Measurements from ENCODE around the gene SEC24C.
"Not testable (repeated sequence)": the region's sequence is repeated elsewhere in the genome, so short reads cannot be mapped to it uniquely, and the experiment has no call there.

Gene SEC24C

DNA sequence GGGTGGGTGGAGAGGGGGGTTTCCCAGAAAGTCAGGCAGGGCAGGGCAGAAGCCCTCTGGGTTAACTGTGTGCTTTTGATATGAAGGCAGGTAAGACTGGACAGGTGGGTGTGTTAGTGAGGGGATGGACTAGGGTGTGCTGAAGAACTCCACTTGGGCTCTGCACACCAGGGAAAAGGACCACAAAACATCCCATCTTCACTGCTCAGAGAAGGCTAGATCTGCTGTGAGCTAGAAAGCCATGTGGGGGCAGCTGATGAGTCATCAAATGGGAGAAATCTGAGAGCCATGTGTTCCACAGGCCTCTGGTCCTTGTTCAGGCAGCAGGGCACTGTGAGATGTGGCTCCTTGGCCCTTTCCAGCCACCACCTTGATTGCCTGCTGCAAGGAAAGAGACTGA, 36.5 kb upstream of the SEC24C start:
- H3K36me3 ChIP-seq (replicated peaks; ENCODE audit: low read depth, low read length); H3K4me1 ChIP-seq (ENCODE audit: low read length); H3K27ac ChIP-seq (ENCODE audit: low read length); H3K9ac ChIP-seq (ENCODE audit: low read length); H3K27me3 ChIP-seq (ENCODE audit: low read depth, low read length); H2AFZ ChIP-seq (ENCODE audit: low read depth, low read length); H3K4me2 ChIP-seq (ENCODE audit: low read length); H3K4me3 ChIP-seq (ENCODE audit: low read length); H3K79me2 ChIP-seq (ENCODE audit: low read length); H3K9me3 ChIP-seq (ENCODE audit: insufficient read depth, low read length); H4K20me1 ChIP-seq (ENCODE audit: insufficient read depth, low read length): not testable (repeated sequence)

DNA sequence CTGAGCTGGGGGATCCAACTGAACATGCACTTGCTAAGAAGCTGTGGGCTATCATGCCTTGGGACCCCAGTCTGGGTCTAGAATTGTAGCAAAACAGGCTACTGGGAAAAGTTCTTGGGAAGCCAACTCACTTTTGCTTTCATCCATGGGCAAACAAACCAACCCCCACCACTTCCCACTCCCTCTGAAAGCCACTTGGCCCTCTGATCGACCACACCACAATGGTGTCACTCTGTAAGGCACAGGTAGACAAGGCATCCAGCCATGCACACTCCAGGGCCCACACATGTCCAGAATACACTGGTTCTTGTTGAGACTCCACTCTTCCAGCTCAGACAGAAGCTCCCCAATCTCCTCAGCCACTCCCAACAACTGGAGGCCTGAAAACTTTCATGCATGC, 36.0 kb upstream of the SEC24C start:
- not testable (repeated sequence) for H3K9me3 ChIP-seq (ENCODE audit: insufficient read depth, low read length); H4K20me1 ChIP-seq (ENCODE audit: insufficient read depth, low read length); H3K27ac ChIP-seq (ENCODE audit: low read length); H3K36me3 ChIP-seq (replicated peaks; ENCODE audit: low read depth, low read length); H3K4me1 ChIP-seq (ENCODE audit: low read length); H2AFZ ChIP-seq (ENCODE audit: low read depth, low read length); H3K4me3 ChIP-seq (ENCODE audit: low read length); H3K4me2 ChIP-seq (ENCODE audit: low read length); H3K27me3 ChIP-seq (ENCODE audit: low read depth, low read length); H3K79me2 ChIP-seq (ENCODE audit: low read length); H3K9ac ChIP-seq (ENCODE audit: low read length)

DNA sequence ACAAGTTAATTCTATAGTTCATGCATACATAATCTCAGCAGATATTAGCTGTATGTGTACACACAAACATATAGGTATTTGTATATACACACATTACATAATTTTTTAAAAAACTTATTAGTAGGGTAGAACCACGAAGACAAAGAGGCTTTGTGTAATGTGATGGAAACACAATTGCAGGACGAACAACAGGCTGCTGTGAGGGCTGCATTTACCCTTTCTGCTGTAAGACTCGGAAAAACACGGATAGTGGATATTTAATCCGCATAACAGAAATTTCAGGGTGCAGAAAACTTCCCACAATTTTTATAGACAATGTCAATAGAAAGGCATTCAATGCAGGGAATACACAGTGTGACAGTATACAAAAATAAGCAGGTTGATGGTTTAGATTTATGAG, 32.5 kb upstream of the SEC24C start:
- not testable (repeated sequence) for H3K4me1 ChIP-seq (ENCODE audit: low read length); H3K9ac ChIP-seq (ENCODE audit: low read length); H3K4me3 ChIP-seq (ENCODE audit: low read length); H4K20me1 ChIP-seq (ENCODE audit: insufficient read depth, low read length); H3K4me2 ChIP-seq (ENCODE audit: low read length); H3K27me3 ChIP-seq (ENCODE audit: low read depth, low read length); H3K9me3 ChIP-seq (ENCODE audit: insufficient read depth, low read length); H2AFZ ChIP-seq (ENCODE audit: low read depth, low read length); H3K36me3 ChIP-seq (replicated peaks; ENCODE audit: low read depth, low read length); H3K79me2 ChIP-seq (ENCODE audit: low read length); H3K27ac ChIP-seq (ENCODE audit: low read length)

DNA sequence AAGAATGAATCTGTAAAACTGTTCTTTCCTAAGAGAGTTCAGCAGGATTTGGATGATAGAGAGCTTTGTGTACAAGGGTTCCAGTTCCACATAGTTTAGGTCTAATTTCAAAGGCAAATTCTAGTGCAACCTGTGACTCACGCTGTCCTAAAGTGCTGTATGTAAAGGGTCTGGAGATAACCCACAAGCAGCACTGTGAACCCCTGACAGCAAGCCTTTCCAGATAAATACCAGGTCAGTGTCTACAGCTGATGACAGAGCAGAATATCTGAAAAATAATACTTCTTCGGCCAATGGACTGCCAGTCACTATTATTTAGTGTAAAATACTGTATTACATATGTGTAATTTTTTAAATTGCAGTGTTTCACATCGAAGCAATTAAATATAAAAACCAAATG, 30.3 kb upstream of the SEC24C start:
- not testable (repeated sequence) for H3K9ac ChIP-seq (ENCODE audit: low read length)

DNA sequence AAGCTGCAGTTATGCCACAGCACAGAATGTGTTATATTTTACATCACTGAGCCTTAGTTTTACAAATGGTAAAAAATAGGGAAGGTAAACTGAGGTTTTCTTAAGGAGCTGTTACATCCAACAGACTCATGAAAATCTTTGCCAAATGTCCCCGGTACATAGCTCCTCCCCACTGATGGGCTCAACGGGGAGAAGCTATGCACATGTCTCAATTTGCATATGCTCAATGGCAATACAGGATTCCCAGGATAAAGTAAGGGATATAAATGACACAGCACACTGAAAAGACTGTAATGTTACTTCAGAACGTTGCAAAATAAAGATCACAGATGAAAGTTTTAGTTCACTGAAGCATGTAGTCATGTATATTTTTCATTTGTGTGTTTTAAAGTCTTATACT, 29.7 kb upstream of the SEC24C start:
- H3K4me3 ChIP-seq (ENCODE audit: low read length); H3K4me2 ChIP-seq (ENCODE audit: low read length); H3K9ac ChIP-seq (ENCODE audit: low read length); H3K36me3 ChIP-seq (replicated peaks; ENCODE audit: low read depth, low read length); H3K27ac ChIP-seq (ENCODE audit: low read length); H3K79me2 ChIP-seq (ENCODE audit: low read length); H4K20me1 ChIP-seq (ENCODE audit: insufficient read depth, low read length); H3K27me3 ChIP-seq (ENCODE audit: low read depth, low read length); H3K9me3 ChIP-seq (ENCODE audit: insufficient read depth, low read length); H2AFZ ChIP-seq (ENCODE audit: low read depth, low read length); H3K4me1 ChIP-seq (ENCODE audit: low read length): not testable (repeated sequence)

More for the DNA sequence above, 30.3 kb upstream of the SEC24C start:
- H3K4me2 ChIP-seq (ENCODE audit: low read length); H3K27me3 ChIP-seq (ENCODE audit: low read depth, low read length); H4K20me1 ChIP-seq (ENCODE audit: insufficient read depth, low read length); H3K27ac ChIP-seq (ENCODE audit: low read length); H2AFZ ChIP-seq (ENCODE audit: low read depth, low read length); H3K36me3 ChIP-seq (replicated peaks; ENCODE audit: low read depth, low read length); H3K4me1 ChIP-seq (ENCODE audit: low read length); H3K4me3 ChIP-seq (ENCODE audit: low read length); H3K79me2 ChIP-seq (ENCODE audit: low read length); H3K9me3 ChIP-seq (ENCODE audit: insufficient read depth, low read length): not testable (repeated sequence)

DNA sequence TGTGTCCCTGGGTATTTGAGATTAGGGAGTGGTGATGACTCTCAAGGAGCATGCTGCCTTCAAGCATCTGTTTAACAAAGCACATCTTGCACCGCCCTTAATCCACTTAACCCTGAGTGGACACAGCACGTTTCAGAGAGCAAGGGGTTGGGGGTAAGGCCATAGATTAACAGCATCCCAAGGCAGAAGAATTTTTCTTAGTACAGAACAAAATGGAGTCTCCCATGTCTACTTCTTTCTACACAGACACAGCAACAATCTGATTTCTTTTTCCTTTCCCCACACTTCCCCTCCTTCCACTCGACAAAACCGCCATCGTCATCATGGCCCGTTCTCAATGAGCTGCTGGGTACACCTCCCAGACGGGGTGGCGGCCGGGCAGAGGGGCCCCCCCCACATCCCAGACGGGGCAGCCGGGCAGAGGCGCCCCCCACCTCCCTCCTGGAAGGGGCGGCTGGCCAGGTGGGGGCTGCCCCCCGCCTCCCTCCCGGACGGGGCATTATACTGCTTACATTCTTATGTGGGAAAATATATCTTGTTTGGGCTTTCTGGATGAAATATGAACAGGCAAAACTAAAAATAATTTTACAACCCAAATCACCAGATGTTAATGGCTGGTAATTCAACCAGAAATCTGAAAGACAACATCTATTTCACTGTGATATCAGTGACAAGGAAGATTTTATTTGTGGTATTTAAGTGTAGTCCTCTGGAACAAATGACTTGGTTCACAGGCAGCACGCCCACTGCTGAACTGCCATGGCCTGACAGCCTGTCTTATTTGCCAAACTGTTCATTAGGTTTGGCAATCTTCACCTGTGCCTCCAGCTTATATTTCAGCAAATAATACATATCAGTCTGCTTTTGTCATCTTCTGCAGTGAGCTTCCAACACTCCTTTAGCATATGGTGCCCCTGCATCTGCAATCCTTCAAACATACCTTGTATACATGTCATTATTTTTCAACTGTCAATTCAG, 28.7 kb upstream of the SEC24C start:
- not testable (repeated sequence) for H3K27me3 ChIP-seq (ENCODE audit: low read depth, low read length); H3K36me3 ChIP-seq (replicated peaks; ENCODE audit: low read depth, low read length); H3K4me1 ChIP-seq (ENCODE audit: low read length); H3K79me2 ChIP-seq (ENCODE audit: low read length); H3K9ac ChIP-seq (ENCODE audit: low read length); H3K4me3 ChIP-seq (ENCODE audit: low read length); H2AFZ ChIP-seq (ENCODE audit: low read depth, low read length); H3K9me3 ChIP-seq (ENCODE audit: insufficient read depth, low read length); H3K4me2 ChIP-seq (ENCODE audit: low read length); H4K20me1 ChIP-seq (ENCODE audit: insufficient read depth, low read length); H3K27ac ChIP-seq (ENCODE audit: low read length)

DNA sequence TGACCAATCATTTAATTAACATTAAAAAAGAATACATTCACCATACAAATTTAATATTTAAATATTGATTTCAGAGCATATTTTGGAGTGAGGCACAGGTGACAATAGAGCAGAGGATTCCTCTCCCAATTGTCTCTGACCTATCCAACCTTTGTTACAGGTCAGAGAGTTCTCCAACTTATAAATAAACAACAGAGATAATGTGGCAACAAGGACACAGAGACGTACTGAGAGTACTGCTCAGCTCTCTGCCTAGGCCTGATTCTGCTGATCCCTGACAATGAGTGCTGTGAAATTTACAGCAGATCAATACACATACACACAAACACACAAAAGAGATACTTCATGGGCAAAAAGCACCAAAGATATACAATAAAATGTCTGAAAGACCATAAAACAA, 27.9 kb upstream of the SEC24C start:
- H3K79me2 ChIP-seq (ENCODE audit: low read length) = no peaks in the 10 kb centered on the region
- H3K4me3 ChIP-seq (ENCODE audit: low read length) = no peak overlapping the region
- no peak overlapping the region for H3K27ac ChIP-seq (ENCODE audit: low read length)
- H3K4me1 ChIP-seq (ENCODE audit: low read length) = peaks cover 8% of the 10 kb centered on the region
- H3K9ac ChIP-seq (ENCODE audit: low read length) = no peak overlapping the region
- no peak for TF ChIP-seq EZH2phosphoT487 (IDR thresholded peaks at IDR 0.05; ENCODE audit: low read depth)
- TF ChIP-seq, protein P1, sequence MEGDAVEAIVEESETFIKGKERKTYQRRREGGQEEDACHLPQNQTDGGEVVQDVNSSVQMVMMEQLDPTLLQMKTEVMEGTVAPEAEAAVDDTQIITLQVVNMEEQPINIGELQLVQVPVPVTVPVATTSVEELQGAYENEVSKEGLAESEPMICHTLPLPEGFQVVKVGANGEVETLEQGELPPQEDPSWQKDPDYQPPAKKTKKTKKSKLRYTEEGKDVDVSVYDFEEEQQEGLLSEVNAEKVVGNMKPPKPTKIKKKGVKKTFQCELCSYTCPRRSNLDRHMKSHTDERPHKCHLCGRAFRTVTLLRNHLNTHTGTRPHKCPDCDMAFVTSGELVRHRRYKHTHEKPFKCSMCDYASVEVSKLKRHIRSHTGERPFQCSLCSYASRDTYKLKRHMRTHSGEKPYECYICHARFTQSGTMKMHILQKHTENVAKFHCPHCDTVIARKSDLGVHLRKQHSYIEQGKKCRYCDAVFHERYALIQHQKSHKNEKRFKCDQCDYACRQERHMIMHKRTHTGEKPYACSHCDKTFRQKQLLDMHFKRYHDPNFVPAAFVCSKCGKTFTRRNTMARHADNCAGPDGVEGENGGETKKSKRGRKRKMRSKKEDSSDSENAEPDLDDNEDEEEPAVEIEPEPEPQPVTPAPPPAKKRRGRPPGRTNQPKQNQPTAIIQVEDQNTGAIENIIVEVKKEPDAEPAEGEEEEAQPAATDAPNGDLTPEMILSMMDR (IDR thresholded peaks at IDR 0.05; ENCODE audit: low read depth, low read length) = no peak
- no peak overlapping the region for H3K4me2 ChIP-seq (ENCODE audit: low read length)
- no peaks in the 10 kb centered on the region for H4K20me1 ChIP-seq (ENCODE audit: insufficient read depth, low read length)
- H3K27me3 ChIP-seq (ENCODE audit: low read depth, low read length) = no peaks in the 10 kb centered on the region
- H3K9me3 ChIP-seq (ENCODE audit: insufficient read depth, low read length) = no peaks in the 10 kb centered on the region
- H3K36me3 ChIP-seq (replicated peaks; ENCODE audit: low read depth, low read length) = peaks cover 7% of the 10 kb centered on the region
- no peak overlapping the region for H2AFZ ChIP-seq (ENCODE audit: low read depth, low read length)
